GM19438 (cell line): ENCODE results near the gene NQO2.

Source experiments
- ATAC-seq: cut with Tn5 transposase; IDR thresholded peaks from one replicate; pipeline ENCODE4 v1.9.1; 2021; ENCODE audit warnings: low read depth; ENCODE audit not compliant: unreplicated experiment

Gene NQO2, protein sequence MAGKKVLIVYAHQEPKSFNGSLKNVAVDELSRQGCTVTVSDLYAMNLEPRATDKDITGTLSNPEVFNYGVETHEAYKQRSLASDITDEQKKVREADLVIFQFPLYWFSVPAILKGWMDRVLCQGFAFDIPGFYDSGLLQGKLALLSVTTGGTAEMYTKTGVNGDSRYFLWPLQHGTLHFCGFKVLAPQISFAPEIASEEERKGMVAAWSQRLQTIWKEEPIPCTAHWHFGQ

DNA sequence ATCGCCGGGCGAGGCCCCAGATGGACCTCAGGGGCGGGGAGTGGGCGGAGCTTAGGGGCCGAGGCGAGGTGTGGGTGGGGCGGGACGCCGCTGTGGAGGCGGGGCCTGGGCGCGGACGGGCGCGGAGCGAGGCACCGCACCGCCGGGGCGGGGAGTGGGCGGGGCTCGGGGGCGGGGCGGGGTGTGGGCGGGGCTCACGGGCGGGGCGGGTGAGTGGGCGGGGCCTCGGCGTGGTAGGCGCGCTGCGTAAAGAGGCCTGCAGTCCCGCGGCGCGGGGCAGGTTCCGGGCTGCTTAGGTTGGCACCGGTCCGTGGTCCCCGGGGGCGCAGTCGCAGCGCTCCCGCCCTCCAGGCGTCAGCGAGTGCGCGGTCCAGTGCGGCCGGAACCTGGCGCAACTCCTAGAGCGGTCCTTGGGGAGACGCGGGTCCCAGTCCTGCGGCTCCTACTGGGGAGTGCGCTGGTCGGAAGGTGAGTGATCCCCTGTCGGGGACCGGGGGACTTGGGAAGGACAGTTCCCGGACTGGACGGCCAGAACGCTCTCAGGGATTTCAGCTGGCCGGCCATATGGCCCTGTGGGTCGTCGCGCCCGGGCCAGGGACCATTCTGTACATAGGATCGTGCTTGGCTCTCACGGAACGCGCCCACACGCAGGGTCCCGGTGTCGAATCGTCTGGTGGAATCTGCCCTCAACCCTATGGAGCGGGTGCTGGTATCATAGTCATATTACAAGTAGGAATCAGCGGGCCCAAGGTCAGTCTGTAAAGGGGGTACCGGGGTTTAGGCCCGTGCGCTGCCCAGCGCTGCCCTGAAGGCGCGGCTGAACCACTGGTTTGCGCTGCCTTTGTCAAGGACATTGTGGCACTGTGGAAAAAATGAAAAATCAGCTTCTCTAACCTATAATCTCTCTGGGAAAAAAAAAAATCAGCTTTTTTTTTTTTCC lies at the start of gene NQO2:
Gene NQO2 (plus strand): TSS at position 277 of the 940 bp plus-strand sequence. CDS start 6,659 bp downstream, outside the sequence.
- peak; percentile 70 for ATAC-seq

DNA sequence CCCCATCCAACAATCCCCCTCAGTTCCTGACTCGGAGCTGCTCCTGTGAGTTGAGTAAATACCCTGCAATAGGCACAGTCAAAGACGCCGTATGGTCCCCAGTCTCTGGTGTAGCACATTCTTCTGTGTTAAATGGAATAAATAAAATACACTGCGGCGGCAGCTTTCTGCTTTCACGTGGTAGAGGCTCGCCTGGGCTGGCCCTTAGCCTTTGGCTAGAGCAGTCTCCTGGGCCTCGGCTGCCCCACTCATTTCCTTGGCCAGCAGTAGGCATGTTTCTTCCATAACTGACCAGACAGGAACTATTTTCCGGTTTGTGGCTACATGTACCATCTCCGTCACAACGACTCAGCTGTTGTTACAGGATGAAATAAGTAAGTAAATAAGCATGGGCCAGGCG lies 49.0 kb upstream of the NQO2 start:
- ATAC-seq, result no peak

DNA sequence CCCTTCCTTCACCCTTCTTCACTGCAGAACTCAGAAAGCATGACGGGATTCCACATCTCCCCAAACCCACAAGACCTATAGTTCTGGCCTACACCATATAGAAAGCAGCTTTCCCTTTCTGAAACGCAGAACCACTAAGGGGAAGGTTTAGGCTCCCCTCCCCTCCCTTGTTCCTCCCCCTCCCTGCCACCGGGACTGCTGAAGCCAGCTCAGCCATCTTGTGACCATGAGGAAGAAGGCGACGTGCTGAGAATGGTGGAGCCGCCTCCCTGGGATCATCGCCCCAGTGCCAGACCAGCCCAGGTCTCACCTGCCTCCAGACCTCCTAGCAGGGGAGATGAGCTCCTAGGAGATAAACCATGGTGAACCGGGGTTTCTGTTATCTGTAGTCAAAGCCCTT lies 48.0 kb upstream of the NQO2 start:
- no peak for ATAC-seq

DNA sequence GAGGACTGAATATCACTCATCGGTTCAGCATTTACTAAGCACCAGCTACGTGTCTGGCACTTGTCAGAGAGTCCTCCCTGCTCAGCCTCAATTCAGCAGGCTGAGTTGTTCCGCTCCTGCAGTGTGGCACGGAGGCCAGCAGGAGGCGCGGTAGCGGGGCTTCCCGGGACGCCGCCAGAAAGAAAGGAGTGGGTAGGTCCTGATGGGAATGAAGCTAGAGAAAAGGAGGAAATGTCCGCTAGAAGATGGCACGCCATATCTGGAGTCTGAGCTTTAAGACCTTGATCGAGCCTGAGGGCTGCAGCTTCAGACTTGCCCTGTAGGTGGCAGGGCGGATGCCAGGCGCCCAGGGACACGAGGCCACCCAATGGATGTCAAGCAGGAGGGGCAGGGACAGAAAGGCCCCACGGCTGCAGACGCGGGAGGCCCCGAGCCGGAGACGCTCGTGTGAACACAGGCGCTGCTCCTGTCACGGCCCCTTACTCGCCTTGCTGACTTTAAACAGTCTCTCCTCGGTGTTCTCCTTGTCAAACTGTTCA lies 47.1 kb upstream of the NQO2 start:
- ATAC-seq, result no peak

DNA sequence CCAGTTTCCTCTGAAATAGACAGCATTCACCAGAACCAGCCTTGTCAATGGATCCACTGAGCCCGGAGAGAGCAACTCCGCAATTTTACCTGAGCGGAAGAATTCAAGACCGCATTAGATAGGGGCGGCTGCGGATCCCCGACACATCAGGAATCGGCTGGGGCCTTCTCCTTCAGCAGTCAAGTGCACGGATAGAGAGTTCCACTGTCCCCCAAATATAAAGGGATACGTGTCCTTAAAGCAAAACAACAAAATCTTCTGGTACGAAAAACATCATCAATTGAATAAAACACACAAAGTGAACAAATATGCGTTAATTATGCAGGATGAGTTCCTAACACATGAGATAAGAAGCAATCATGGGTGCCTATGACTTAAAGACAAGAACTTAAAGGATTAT lies 46.6 kb upstream of the NQO2 start:
- ATAC-seq, result no peak

DNA sequence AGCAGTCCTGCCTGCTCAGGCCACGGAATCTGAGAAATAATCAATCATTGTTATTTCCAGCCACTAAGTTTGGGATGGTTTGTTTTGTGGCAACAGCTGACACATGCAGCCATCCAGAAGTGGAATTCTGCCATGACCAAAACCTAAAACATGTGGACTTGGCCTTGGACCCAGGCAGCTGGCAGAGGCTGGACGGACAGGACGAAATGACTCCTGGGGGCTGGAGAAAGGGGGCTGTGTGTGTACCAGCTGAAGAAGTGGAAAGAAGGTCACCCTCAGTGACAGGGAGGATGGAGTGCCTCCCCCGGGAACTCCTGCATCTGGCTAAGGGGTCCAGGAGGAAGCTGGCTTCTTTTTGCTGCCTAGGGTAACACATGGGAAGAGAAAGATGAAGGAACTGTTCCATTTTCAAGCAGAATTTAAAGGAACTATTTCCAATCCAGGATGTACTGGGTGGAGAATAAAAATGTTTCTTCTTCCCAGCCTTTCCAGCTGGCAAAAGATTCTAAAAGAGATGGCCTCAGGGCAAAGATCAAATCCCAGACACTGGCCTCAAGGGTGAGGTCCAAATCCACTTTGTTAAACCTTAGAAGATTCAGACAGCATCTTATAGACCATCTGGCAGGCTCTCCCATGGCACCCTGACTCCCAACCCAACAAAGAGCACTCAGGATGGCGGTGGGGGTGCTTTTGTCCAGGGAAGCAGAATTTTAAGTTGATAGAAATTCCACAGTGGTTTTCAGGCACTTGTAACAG lies 42.6 kb upstream of the NQO2 start:
- no peak for ATAC-seq

DNA sequence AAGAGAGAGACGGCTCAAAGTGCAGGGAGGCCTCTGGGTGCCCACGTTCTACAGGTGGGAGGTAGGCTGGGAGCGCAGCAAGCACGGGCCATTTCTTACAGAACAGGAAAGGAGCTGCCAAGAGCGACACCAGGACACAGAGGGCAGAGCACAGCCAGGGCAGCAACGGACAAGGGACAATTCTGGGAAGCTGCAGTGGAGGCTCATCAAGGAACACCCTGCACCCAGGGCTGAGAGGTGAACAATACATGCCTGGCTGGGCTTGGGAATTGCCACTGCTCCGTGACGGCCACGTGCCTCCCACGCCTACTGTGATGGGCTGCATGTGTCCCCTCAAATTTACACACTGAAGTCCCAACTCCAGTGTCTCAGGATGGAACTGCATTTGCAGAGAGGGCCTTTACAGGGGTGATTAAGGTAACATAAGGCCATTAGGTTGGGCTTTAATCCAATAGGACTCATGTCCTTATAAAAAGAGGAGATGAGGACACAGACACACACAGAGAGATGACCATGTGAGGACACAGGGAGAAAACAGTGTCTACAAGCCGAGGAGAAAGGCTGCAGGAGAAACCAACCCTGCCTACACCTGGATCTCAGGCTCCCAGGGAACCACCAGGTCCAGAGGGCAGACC lies 41.9 kb upstream of the NQO2 start:
- no peak for ATAC-seq

DNA sequence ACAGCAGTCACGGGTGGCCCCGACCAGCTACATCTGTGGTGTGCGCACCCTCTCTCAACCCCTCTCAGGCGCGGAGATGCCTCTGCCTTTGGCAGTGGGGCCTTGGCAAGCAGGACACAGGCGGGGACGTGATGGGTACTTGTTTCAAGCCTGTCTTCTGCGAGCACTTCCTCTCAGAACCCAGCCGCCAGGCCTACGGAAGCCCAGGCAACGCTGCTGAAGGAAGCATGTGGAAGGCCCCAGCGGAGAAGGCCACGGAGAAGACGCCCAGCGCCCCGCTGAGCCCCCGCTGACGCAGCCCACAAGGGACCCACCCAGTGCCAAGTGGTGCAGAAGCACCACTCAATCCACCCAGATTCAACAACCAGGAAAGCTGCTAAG lies 41.4 kb upstream of the NQO2 start:
- ATAC-seq, result no peak

DNA sequence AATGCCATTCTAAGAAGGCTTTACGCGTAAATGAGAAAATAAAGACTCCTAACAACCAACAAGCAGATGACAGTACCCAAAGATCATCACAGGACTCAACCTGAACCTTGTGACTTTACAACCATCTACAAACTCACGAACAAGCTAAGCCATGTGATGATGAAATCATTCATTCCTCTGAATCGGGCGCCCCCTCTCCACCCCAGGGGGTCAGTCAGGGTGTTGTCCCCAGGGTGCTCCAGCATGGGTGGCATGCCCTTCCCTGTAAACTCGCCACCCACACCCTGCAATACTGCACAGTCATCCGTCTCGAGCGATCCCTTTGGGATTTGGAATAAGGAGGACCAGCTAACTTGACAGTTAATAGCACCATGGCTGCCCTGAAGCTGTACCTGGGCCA lies 40.9 kb upstream of the NQO2 start:
- ATAC-seq, result no peak

DNA sequence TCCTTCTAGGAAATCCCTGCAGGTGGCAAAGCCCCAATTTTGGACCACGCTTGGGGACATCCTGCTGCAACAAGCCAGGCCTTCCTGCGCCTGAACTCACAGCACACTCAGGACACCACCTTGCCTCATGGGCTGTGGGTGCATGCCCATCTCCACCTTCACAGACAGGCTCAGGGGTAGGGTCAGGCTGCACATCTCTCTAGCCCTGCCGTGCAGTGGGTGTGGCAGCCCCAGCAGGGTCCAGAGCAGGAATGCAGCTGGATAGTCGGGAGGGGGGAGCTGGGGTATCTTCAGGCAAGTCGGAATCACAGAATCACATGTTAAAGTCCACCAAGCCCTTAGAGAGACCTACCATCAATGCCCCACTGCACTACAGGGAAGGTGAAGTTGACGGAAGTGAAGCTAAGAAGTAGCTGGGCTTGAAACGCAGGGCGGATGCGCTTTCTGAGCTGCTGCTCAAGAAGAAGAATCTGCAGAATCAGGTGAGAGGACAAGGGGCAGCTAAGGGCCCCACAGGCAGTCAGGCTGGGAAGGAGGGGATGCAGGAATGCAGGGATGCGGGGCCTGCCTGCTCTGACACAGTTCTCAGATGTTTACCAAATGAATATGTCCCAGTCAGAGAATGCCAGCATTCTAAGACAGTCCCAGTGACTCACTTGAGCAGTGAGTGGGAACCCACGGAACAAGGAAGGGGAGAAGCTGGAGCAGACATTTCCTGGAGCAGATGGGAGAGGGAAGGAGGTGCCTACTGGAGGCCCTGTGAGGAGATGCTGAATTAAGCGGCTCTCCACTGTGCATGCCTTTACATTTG lies 39.6 kb upstream of the NQO2 start:
- ATAC-seq, result no peak

DNA sequence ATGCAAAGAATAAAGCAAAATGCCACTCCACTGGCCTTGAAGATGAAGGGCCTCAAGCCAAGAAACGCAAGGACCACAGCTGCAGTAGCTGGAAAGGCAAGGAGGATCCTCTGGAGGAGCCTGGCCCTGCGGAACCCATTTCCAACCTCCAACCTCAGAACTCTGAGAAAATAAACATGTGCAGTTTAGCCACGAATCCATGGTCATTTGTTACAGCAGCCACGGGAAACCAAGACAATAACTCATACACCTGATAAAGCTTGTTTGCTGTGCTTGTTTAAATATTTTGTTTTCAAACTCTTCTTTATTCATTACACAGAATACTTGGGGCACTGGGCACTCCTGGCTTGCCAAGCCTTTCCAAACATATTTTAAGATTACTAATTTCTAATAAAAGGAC lies 38.8 kb upstream of the NQO2 start:
- ATAC-seq, result no peak

DNA sequence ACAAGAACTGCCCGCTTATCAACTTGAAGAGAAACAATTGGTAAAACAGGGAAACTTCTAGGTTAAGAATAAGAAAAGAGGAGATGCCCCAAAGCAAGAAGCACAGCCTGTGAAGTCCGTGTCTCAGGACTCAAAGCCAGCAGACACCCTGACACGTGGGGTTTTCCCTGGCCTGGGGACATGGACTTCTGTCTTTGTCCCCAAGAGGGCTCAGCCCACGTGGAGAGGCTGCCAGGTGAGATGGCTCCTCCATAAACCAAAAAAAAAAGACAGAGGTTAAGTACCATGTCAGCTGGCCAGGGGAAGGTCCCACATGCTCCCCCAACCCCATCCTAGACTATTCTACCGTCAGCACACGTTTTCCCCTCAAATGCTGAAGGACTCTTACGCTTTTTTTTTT lies 38.2 kb upstream of the NQO2 start:
- no peak for ATAC-seq

DNA sequence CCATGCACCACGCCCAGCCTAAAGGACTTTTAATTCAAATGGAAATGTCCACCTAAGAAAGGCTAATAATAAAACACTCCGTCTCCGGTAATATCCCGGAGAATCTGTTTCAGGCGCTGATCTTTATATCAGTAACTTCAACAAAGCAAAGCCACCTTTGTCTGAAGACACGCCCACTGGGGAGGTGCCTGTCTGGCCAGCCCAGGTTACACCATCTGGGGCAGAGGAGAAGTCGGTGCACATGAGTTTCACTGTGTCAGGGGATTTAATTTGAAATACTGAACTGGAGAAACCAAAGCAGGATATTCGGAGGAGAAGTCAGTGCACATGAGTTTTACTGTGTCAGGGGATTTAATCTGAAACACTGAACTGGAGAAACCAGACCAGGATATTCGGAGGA lies 37.7 kb upstream of the NQO2 start:
- ATAC-seq, result no peak

DNA sequence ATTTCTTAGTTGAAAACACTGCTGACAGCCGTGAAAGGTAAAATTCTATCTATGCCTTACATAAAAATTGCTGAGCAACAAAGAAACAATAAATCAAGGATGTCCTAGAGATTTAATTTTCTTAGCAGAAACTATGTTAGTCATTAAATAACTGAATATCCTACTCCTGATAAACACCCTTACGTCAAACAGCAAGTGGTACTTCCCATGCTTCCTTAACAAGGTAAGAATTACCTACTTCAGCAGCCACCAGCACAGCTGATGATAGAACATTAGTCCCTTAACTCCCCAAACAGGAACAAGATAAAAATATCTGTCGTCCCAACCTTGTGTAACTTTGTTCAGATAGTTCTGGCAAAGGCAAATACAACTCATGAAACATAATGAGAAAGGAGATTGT lies 37.1 kb upstream of the NQO2 start:
- ATAC-seq, result no peak

DNA sequence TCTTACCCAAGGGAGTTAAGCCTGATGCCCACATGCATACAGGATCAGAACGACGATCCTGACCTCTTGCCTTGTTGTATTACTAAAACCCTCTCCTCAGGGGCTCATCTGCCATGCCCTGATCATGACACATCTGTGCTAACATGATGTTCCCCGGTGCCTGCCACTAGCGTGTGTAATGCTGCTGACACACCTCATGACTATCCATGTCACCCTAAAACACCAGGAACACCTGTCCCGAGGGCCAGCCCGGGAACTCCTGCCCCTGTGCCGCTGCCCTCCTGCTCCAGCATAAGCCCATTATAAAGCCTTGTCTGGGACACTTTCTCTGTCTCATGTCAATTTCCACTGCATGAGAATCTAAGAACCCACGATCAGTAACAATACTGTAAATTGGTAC lies 35.9 kb upstream of the NQO2 start:
- no peak for ATAC-seq

DNA sequence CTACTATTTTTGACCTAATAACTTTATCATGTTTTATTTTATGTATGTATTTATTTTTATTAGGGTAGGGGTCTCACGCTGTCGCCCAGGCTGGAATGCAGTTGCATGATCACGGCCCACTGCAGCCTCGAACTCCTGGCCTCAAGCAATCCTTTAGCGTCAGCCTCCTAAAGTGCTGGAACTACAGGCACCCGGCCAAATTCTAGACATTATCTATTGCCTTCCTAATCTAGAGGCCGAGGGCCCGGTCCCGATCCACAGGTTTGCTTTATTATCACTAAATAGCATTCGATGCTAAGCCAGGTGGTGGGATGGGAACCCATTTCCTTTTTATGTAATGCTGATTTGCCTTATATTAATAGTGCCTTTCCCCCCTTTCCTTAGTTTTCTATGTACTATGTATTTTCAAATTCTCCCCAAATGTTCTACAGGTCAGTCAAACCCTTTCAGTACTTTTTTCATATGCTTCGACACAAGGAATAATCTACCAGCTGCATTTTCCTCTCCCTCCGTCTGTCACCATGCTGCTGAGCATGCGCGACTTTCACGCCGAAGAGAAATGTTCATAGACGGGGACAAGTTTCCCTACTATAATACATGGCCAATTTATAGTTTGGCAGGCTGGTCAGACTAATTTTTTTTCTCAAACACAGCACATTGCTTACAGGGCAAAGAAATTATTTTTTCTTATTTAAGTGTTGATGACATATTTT lies 34.7 kb upstream of the NQO2 start:
- ATAC-seq, result no peak

DNA sequence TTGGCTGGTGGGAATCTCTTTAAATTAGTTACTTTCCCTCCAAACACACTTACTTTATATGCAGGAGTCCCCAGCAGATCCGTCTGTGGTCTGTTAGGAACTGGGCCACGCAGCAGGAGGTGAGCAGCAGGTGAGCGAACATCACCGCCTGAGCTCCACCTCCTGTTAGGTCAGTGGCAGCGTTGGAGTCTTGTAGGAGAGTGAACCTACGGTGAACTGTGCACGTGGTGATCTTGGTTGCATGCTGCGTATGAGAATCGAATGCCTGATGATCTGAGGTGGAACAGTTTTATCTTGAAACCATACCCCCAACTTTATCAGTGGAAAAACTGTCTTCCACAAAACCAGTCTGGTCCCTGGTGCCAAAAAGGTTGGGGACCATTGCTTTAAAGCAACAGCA lies 33.3 kb upstream of the NQO2 start:
- ATAC-seq, result no peak

DNA sequence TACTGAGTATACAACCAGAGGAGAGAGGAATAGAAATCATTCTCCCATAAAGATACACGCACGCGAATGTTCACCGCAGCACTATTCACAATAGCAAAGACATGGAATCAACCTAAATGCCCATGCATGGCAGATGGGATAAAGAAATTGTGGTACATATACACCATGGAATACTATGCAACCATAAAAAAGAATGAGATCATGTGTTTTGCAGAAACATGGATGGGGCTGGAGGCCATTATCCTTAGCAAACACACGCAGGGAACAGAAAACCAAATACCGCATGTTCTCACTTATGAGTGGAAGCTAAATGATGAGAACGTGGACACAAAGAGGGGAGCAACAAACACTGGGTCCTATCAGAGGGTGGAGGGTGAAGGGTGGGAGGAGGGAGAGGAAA lies 31.8 kb upstream of the NQO2 start:
- ATAC-seq, result no peak

DNA sequence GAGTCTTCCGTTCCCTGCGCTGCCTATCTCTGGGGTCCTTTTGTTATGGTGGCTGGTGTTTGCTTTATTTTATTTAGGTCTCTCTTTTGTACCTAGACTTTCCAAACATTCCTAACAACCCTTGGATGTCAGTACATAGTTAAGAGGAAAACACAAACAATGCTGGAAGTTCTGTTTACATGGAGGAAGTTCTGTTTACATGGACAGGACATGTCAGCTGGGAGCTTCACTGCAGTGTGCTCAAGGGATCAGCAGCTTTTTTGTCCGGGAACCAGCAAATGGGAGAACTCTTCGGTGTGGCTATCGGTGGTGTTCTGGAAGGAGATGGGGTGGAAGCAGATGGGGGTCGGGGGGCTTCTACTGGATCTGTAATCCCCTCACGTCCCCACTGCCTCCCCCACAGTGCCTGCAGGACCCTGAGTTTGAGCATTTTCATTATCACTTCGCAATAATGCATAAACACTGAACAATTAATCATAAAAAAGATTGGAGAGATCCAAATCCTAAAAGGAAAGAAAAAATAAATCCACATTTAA lies 31.0 kb upstream of the NQO2 start:
- ATAC-seq, result no peak
